Measurements from ENCODE around the gene LIMS2.

- TF ChIP-seq CTCF (IDR thresholded peaks at IDR 0.05) (no peak), TCF7L2 (IDR thresholded peaks at IDR 0.05; ENCODE audit: low read depth, low read length) (no peak), POLR2AphosphoS5 (IDR thresholded peaks at IDR 0.05; ENCODE audit: low read depth, low read length) (no peak)
Observed at GRCh38 chr2:127636248-127637235, 38.8 kb downstream of the LIMS2 start.

Data from Panc1 (cell line).